GM23248 (cell line): ENCODE results near the gene ADK. TPM values are rescaled to one million over a fixed set of nuclear protein-coding genes. Genes with fewer than 3 reads are reported as not detected.

ENCODE experiments used
- DNase-seq: peaks from one replicate; pipeline ENCODE4 v3.0.0-alpha.2; 2015
- H2AFZ ChIP-seq: fragments of 200-600 bp; sonication (generic); 2 replicates; pipeline ENCODE4 v1.6.1; 2016; ENCODE audit warnings: antibody characterized with exemption
- H3F3A ChIP-seq: fragments of 200-600 bp; sonication (generic); 2 replicates; pipeline ENCODE4 v1.6.1; 2016; ENCODE audit warnings: mild to moderate bottlenecking, antibody characterized with exemption, mixed run types; ENCODE audit not compliant: insufficient read depth
- H3K27ac ChIP-seq: fragments of 200-600 bp; sonication (generic); 2 replicates; pipeline ENCODE4 v1.5.1; 2016; ENCODE audit warnings: mild to moderate bottlenecking
- H3K27me3 ChIP-seq: fragments of 200-600 bp; sonication (generic); replicated peaks from 2 replicates; pipeline ENCODE4 v1.6.1; 2016; ENCODE audit warnings: mild to moderate bottlenecking; ENCODE audit not compliant: insufficient read depth
- H3K36me3 ChIP-seq: fragments of 200-600 bp; sonication (generic); 2 replicates; pipeline ENCODE4 v1.6.1; 2016; ENCODE audit warnings: low read depth, mild to moderate bottlenecking
- H3K4me1 ChIP-seq: fragments of 200-600 bp; sonication (generic); 2 replicates; pipeline ENCODE4 v1.6.1; 2016; ENCODE audit warnings: mild to moderate bottlenecking; ENCODE audit not compliant: insufficient read depth
- H3K4me2 ChIP-seq: fragments of 200-600 bp; sonication (generic); one replicate; pipeline ENCODE4 v1.6.1; 2016; ENCODE audit warnings: mild to moderate bottlenecking; ENCODE audit not compliant: unreplicated experiment
- H3K4me3 ChIP-seq: fragments of 200-600 bp; sonication (generic); 2 replicates; pipeline ENCODE4 v1.5.1; 2016; ENCODE audit warnings: mild to moderate bottlenecking
- H3K79me2 ChIP-seq: fragments of 200-600 bp; sonication (generic); 2 replicates; pipeline ENCODE4 v1.6.1; 2016; ENCODE audit warnings: mild to moderate bottlenecking; ENCODE audit not compliant: insufficient read depth
- H3K9ac ChIP-seq: fragments of 200-600 bp; sonication (generic); 2 replicates; pipeline ENCODE4 v1.6.1; 2016; ENCODE audit warnings: mild to moderate bottlenecking
- H3K9me2 ChIP-seq: fragments of 200-600 bp; sonication (generic); 2 replicates; pipeline ENCODE4 v1.6.1; 2016; ENCODE audit warnings: mixed run types, mild to moderate bottlenecking, moderate library complexity; ENCODE audit not compliant: insufficient read depth
- H3K9me3 ChIP-seq: fragments of 200-600 bp; sonication (generic); one replicate; pipeline ENCODE4 v1.6.1; 2017; ENCODE audit warnings: low read depth
- H4K20me1 ChIP-seq: fragments of 200-600 bp; sonication (generic); 2 replicates; pipeline ENCODE4 v1.6.0; 2016; ENCODE audit not compliant: insufficient read depth
- EZH2 ChIP-seq: fragments of 200-600 bp; sonication (generic); IDR thresholded peaks from 2 replicates; pipeline ENCODE4 v1.6.1; 2018; ENCODE audit warnings: antibody characterized with exemption, mild to moderate bottlenecking; ENCODE audit not compliant: insufficient read depth, poor library complexity, severe bottlenecking
- EZH2phosphoT487 ChIP-seq: fragments of 200-600 bp; sonication (generic); IDR thresholded peaks from 2 replicates; pipeline ENCODE4 v1.6.1; 2018; ENCODE audit warnings: antibody characterized with exemption, moderate library complexity, mild to moderate bottlenecking, low read depth; ENCODE audit not compliant: insufficient read depth
- WGBS, 2 experiments: methylation state at CpG; one replicate each; pipeline ENCODE4 v1.1.6; 2015 to 2017; ENCODE audit warnings: low lambda C conversion rate in 2 of 2, low coverage in 1 of 2; ENCODE audit errors: missing lambda C conversion rate in 2 of 2; 5-methylcytosine and 5-hydroxymethylcytosine counted together
- in situ Hi-C: fragments of 300-500 bp; cut with MboI; formaldehyde crosslinking; loops from 2 replicates; pipeline ENCODE4 v1.15.0; 2020
- polyA plus RNA-seq: library from polyadenylated mRNA; unstranded; fragments of >200 nt; fragmentation: Nextera tagmentation; extraction: Ambion mirVana; gene quantifications from 2 replicates; pipeline ENCODE4 v1.2.1, GENCODE V29; 2016
- total RNA-seq: library from RNA; depleted of rRNA; stranded (reverse); fragments of >200 nt; shearing (Covaris generic); gene quantifications from 2 replicates; pipeline ENCODE4 v1.2.3, GENCODE V29; 2014

ADK gene
- total and polyA plus RNA-seq, 2 experiments from 2014 or later, result 43.7 to 75.1 TPM

- Histone ChIP-seq H3K4me2 (no peak overlapping the region), H4K20me1 (no peaks in the 10 kb centered on the region), H3K9me3 (no peaks in the 10 kb centered on the region), H3K27me3 (no peaks in the 10 kb centered on the region), H2AFZ (no peak overlapping the region), H3K36me3 (no peaks in the 10 kb centered on the region), H3K9ac (no peak overlapping the region), H3K4me1 (peaks cover 8% of the 10 kb centered on the region), H3K4me3 (no peak overlapping the region), H3F3A (no peaks in the 10 kb centered on the region), H3K27ac (no peak overlapping the region), H3K9me2 (no peaks in the 10 kb centered on the region), H3K79me2 (peaks cover 33% of the 10 kb centered on the region)
- in situ Hi-C loops, result no loop called here
- DNase-seq, result no peak
- 0% methylated on average over 1 of the region's 1 CpG for WGBS, 2 experiments
- TF ChIP-seq EZH2phosphoT487, result no peak
- TF ChIP-seq EZH2, result no peak
Measured at GRCh38 chr10:74300666-74301065, 149.6 kb downstream of the ADK start.

DNA sequence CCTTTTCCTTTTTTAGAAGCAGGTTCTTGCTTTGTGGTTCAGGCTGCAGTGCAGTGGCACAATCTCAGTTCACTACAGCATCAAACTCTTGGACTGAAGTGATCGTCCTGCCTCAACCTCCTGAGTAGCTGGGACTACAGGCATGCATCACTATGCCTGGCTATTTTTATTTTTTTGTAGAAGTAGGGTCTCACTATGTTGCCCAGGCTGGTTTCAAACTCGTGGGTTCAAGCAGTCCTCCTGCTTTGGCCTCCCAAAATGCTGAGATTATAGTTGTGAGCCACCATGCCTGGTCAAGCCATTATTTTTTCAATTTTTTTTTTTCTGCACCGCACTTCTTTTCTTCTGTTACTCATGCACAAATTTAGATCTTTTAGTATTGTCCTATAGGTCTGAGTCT lies 154.7 kb downstream of the ADK start:
- no peak overlapping the region for H2AFZ ChIP-seq
- no peaks in the 10 kb centered on the region for H3K27me3 ChIP-seq
- WGBS, 2 experiments, result 95 to 96% methylated on average over 3 of the region's 3 CpGs
- TF ChIP-seq EZH2 (no peak), EZH2phosphoT487 (no peak)
- no peaks in the 10 kb centered on the region for H4K20me1 ChIP-seq
- no peak overlapping the region for H3K4me3 ChIP-seq
- H3K4me1 ChIP-seq, result no peaks in the 10 kb centered on the region
- H3F3A ChIP-seq, result no peaks in the 10 kb centered on the region
- H3K9ac ChIP-seq, result no peak overlapping the region
- H3K36me3 ChIP-seq, result no peaks in the 10 kb centered on the region
- H3K4me2 ChIP-seq, result no peak overlapping the region
- H3K9me2 ChIP-seq, result no peaks in the 10 kb centered on the region
- H3K9me3 ChIP-seq, result no peaks in the 10 kb centered on the region
- in situ Hi-C loops, result no loop called here
- peaks cover 45% of the 10 kb centered on the region for H3K79me2 ChIP-seq
- H3K27ac ChIP-seq, result no peak overlapping the region
- no peak for DNase-seq

DNA sequence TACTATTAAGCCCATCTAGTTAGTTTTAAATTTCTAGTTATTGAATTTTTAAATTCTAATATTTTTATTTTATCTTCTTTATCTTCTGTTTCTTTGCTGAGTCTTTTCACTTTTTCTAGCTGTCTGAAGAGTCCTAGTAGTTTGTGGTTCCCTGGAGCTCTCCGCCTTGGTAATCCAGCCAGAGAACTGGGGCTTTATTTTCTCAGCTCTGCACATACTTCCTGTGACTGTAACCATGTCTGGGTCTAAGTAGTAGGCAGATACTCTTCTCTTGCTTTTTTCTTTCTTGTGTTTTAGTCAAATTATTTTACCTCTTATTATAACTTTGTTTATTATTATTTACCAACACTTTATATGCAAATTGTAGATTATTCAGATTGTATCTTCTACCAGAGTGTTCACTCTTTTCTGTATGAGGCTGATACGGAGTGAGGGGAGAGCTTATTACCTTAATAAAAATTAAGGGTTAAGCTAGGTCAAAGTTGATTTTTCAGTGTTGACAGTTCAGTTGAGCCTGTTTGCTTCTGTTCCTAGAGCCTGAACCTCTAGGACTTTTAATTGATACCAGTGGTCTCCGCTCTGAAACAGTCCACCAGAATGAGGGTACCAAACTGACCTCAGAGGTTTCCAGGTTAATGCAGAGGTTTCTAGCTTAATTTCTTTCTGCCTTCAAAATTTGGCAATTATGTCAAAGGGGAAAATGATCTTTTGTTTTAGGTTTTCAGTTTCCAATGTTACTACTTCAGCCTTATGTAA lies 155.4 kb downstream of the ADK start:
- Histone ChIP-seq H3K27me3 (no peaks in the 10 kb centered on the region), H3K9me2 (no peaks in the 10 kb centered on the region), H3K4me2 (no peak overlapping the region), H3K36me3 (no peaks in the 10 kb centered on the region), H3K9ac (no peak overlapping the region), H3F3A (no peaks in the 10 kb centered on the region), H3K9me3 (no peaks in the 10 kb centered on the region), H3K4me3 (no peak overlapping the region), H3K79me2 (peaks cover 51% of the 10 kb centered on the region), H4K20me1 (no peaks in the 10 kb centered on the region), H3K27ac (no peak overlapping the region), H3K4me1 (no peaks in the 10 kb centered on the region), H2AFZ (no peak overlapping the region)
- no peak for DNase-seq
- no peak for TF ChIP-seq EZH2phosphoT487
- no peak for TF ChIP-seq EZH2
- in situ Hi-C loops, result no loop called here
- 65 to 67% methylated on average over 3 of the region's 3 CpGs for WGBS, 2 experiments

GRCh38 chr10:74307061-74307651 lies 156.1 kb downstream of the ADK start:
- peaks cover 55% of the 10 kb centered on the region for H3K79me2 ChIP-seq
- no peaks in the 10 kb centered on the region for H3F3A ChIP-seq
- H3K9ac ChIP-seq, result no peak overlapping the region
- H2AFZ ChIP-seq, result no peak overlapping the region
- H3K4me3 ChIP-seq, result no peak overlapping the region
- TF ChIP-seq EZH2phosphoT487 (no peak), EZH2 (no peak)
- H3K9me3 ChIP-seq, result no peaks in the 10 kb centered on the region
- no peaks in the 10 kb centered on the region for H3K36me3 ChIP-seq
- H3K9me2 ChIP-seq, result no peaks in the 10 kb centered on the region
- H3K4me2 ChIP-seq, result no peak overlapping the region
- no peak for DNase-seq
- H4K20me1 ChIP-seq, result no peaks in the 10 kb centered on the region
- H3K27ac ChIP-seq, result no peak overlapping the region
- H3K4me1 ChIP-seq, result no peaks in the 10 kb centered on the region
- 81 to 84% methylated on average over 3 of the region's 3 CpGs for WGBS, 2 experiments
- no peaks in the 10 kb centered on the region for H3K27me3 ChIP-seq
- in situ Hi-C loops, result no loop called here
